Measurements from ENCODE around the gene NUDT4. TPM values are rescaled to one million over a fixed set of nuclear protein-coding genes. Genes with fewer than 3 reads are reported as not detected.

Gene NUDT4
- total and polyA plus RNA-seq, 9 of the 15 experiments (the other 6 are each of a cell fraction or from before 2014, with no cell fraction given): 38.1 to 164 (median 99.2) TPM

- TF ChIP-seq, protein P1, sequence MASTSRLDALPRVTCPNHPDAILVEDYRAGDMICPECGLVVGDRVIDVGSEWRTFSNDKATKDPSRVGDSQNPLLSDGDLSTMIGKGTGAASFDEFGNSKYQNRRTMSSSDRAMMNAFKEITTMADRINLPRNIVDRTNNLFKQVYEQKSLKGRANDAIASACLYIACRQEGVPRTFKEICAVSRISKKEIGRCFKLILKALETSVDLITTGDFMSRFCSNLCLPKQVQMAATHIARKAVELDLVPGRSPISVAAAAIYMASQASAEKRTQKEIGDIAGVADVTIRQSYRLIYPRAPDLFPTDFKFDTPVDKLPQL (IDR thresholded peaks at IDR 0.05; ENCODE audit: extremely low read depth, insufficient read length): no peak
- TF ChIP-seq RFX7 (CRISPR knock-in tag; IDR thresholded peaks at IDR 0.05): no peak
- 0 out of 2 replicates have a peak, but pooled peaks have one; percentile 27 for TF ChIP-seq ZNF311 (CRISPR knock-in tag; IDR thresholded peaks at IDR 0.05)
- no peak for TF ChIP-seq FOXJ2 (tag; IDR thresholded peaks at IDR 0.05)
- no peak for TF ChIP-seq RB1 (IDR thresholded peaks at IDR 0.05; ENCODE audit: low read depth)
- TF ChIP-seq USF1 (CRISPR knock-in tag; IDR thresholded peaks at IDR 0.05): no peak
- TF ChIP-seq ZC3H11A (IDR thresholded peaks at IDR 0.05; ENCODE audit: low read depth, low read length): no peak
- TF ChIP-seq ZSCAN32 (CRISPR knock-in tag; IDR thresholded peaks at IDR 0.05): no peak
- 0 out of 2 replicates have a peak, but pooled peaks have one; percentile 31 for TF ChIP-seq MYC (IDR thresholded peaks at IDR 0.05; ENCODE audit: low read depth, low read length)
- TF ChIP-seq MYC (CRISPR knock-in tag; IDR thresholded peaks at IDR 0.05; ENCODE audit: borderline replicate concordance, low read depth): no peak
- TF ChIP-seq BHLHE40 (IDR thresholded peaks at IDR 0.05; ENCODE audit: low read length): peak; percentile 25; the same call in 1 of the 2 replicates
- TF ChIP-seq L3MBTL2 (IDR thresholded peaks at IDR 0.05): peak; percentile 62
- no peak for TF ChIP-seq FIP1L1 (IDR thresholded peaks at IDR 0.05; ENCODE audit: low read depth, low read length, poor library complexity, severe bottlenecking)
- no peak for TF ChIP-seq KDM5B (IDR thresholded peaks at IDR 0.05; ENCODE audit: insufficient replicate concordance, low read depth, low read length)
- TF ChIP-seq SMAD4 (CRISPR knock-in tag; conservative IDR thresholded peaks at IDR 0.05): 0 out of 2 replicates have a peak, but pooled peaks have one; percentile 49
- TF ChIP-seq ZNF589 (CRISPR knock-in tag; IDR thresholded peaks at IDR 0.05; ENCODE audit: low read depth): no peak
- 0 out of 2 replicates have a peak, but pooled peaks have one; percentile 23 for TF ChIP-seq SMARCA4 (IDR thresholded peaks at IDR 0.05)
These were observed 42.0 kb upstream of the NUDT4 start (continued) for GRCh38 chr12:93335603-93336162.
